Measurements from ENCODE around the gene C5AR1.
"Not testable (repeated sequence)": the region's sequence is repeated elsewhere in the genome, so short reads cannot be mapped to it uniquely, and the experiment has no call there.

The C5AR1 gene

DNA sequence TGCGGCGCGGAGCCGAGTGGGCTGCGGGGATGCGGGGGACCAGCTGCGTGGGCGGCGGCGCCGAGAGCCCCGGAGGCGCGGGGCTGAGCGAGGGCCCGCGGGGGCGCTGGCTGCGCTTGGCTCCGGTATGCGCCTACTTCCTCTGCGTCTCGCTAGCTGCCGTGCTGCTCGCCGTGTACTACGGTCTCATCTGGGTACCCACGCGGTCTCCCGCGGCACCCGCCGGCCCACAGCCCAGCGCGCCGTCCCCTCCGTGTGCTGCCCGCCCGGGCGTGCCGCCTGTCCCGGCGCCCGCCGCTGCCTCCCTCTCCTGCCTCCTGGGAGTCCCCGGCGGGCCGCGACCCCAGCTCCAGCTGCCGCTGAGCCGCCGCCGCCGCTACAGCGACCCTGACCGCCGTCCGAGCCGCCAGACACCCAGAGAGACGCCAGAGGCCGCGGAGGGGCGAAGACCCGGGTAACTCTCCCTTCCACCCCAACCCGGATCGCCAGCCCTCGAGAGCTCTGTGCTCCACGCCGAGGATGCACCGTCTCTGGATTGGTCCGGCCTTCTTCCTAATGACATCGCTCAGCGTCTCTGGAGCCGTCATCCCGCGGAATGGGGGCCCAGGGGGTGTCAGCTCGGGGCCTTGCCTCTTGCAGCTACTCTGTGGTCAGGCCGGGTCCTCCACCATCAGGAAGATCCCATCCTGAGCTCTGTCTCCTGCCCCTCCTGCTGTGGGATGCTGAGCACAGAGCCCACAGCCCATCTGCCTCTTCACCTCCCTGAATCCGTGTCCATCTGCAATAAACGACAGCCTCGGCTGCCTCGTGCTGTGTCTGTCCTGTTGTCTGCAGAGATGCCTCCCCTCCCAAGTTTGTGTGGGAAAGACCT is 34.5 kb upstream of the C5AR1 start:
- DNase-seq (ENCODE audit: low spot score): no peak
- TF ChIP-seq, protein P1, sequence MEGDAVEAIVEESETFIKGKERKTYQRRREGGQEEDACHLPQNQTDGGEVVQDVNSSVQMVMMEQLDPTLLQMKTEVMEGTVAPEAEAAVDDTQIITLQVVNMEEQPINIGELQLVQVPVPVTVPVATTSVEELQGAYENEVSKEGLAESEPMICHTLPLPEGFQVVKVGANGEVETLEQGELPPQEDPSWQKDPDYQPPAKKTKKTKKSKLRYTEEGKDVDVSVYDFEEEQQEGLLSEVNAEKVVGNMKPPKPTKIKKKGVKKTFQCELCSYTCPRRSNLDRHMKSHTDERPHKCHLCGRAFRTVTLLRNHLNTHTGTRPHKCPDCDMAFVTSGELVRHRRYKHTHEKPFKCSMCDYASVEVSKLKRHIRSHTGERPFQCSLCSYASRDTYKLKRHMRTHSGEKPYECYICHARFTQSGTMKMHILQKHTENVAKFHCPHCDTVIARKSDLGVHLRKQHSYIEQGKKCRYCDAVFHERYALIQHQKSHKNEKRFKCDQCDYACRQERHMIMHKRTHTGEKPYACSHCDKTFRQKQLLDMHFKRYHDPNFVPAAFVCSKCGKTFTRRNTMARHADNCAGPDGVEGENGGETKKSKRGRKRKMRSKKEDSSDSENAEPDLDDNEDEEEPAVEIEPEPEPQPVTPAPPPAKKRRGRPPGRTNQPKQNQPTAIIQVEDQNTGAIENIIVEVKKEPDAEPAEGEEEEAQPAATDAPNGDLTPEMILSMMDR (IDR thresholded peaks at IDR 0.05; ENCODE audit: extremely low read depth, missing control alignments): no peak

DNA sequence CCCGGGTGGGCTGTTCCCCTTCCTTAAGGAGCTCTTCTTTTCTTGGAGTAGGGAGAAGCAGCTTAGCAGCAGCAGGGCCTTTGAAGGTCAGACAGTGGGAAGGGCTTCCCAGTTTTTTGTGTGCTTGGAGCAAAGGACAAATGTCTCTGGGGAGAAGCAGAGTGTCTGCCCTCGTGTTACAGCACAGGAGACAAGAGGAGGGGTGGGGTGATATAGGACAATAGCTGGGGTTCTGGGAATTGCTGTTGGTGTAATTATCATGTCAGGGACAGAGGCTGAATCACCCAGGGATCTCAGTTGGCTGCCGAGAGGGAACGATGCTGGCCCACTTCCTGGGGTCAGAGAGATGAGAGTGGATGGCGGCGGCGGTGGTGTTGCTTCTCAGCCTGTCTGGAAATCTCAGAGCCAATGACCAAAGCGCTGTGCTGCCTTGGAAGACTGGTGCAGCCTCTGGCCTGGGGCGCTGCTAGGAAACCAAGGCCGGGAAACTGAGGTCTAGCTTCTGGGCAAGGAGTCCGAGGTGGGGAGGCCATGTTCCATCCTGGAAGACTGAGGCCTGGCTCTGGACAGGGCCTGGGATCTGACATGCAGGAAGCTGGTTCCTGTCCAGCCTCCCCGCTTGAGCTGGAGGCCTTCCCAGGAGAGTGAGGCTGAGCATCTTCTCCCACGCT is 33.7 kb upstream of the C5AR1 start:
- TF ChIP-seq, protein P1 (IDR thresholded peaks at IDR 0.05; ENCODE audit: extremely low read depth, missing control alignments): no peak
- DNase-seq (ENCODE audit: low spot score): no peak

DNA sequence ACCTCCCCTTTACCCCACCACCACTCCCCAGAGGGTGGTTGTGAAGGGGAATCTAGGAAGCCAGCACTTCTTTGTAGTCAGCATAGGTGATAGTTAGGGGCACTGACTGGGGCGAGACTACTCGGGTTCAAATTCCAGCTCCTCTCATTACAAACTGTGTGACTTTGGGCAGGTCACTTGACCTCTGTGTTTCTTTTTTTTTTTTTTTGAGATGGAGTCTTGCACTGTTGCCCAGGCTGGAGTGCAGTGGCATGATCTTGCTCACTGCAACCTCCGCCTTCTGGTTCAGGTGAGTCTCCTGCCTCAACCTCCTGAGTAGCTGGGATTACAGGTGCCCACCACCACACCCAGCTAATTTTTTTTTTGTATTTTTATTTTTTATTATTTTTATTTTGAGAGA is 33.1 kb upstream of the C5AR1 start:
- DNase-seq (ENCODE audit: low spot score): not testable (repeated sequence)

DNA sequence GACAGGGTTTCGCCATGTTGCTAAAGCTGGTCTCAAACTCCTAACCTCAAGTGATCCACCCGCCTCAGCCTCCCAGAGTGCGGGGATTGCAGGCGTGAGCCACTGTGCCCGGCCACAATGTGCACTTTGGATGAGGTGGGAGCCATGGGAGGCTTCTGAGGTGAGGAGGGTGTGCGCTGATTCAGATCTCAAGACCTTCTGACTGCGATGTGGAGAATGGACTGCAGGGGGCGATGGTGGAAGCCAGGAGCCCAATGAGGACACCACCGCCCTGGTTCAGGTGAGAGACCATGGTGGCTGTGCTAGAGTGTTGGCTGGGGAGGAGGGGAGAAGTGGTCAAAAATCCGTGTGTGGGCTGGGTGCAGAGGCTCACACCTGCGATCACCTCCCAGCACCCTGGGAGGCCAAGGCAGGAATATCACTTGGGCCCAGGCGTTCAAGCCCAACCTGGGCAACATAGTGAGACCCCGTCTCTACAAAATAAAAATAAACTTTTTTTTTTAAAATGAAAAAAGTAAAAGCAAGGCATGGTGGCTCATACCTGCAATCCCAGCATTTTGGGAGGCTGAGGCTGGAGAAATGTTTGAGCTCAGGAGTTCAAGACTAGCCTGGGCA is 29.4 kb upstream of the C5AR1 start:
- TF ChIP-seq, protein P1 (IDR thresholded peaks at IDR 0.05; ENCODE audit: extremely low read depth, missing control alignments): peak; percentile 38
- DNase-seq (ENCODE audit: low spot score): no peak

DNA sequence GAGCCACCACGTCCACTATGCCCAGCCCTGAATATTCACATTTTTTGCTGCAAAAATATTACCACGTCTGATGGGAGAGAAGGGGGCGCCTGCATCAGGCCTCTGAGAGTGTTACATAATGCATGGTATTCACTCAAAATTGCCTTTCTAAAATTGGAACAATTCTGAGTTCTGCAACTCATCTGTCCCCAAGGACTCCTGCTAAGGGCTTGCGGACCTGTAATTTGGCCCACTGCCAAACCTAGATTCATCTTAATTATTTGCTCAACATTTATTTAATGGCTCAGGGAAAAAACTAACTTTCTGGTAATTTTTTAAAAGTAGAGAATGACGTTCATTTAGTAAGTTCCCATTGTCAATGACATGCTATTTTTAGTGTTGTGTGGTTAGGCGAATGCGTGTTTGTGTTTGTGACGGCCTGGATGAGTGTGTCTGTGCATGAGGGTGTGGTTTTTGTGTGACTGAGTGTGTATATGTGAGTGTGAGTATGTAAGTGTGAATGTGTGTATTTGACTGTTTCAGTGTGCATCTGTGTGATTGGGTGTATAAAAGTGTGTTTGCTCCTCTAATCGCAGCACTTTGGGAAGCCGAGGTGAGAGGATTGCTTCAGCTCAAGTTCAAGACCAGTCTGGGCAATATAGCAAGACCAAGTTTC is 26.1 kb upstream of the C5AR1 start:
- TF ChIP-seq, protein P1 (IDR thresholded peaks at IDR 0.05; ENCODE audit: extremely low read depth, missing control alignments): no peak
- DNase-seq (ENCODE audit: low spot score): no peak

DNA sequence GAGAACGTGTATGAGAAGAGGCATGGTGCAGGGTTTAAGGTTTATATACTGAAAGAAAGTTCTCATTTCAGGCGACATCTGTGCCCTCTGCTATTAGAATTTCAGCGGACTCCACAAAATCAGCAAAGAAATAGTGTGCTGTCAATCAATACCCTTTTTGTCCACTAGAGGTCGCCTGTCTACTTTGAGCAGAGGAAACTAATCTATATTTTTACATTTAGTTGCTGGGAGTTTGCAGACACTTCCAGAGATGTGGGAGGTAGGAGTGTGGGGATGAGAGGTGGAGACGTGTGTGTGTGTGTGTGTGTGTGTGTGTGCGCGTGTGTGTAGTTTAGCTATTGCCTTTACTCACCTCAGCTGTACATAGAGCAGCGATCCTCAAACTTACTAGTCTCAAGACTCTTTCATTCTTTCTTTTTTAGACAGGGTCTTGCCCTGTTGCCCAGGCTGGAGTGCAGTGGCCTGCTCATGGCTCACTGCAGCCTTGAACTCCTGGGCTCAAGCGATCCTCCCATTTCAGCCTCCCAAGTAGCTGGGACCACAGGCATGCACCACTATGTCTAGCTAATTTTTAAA is 25.2 kb upstream of the C5AR1 start:
- no peak for DNase-seq (ENCODE audit: low spot score)
- TF ChIP-seq, protein P1 (IDR thresholded peaks at IDR 0.05; ENCODE audit: extremely low read depth, missing control alignments): peak; percentile 74

DNA sequence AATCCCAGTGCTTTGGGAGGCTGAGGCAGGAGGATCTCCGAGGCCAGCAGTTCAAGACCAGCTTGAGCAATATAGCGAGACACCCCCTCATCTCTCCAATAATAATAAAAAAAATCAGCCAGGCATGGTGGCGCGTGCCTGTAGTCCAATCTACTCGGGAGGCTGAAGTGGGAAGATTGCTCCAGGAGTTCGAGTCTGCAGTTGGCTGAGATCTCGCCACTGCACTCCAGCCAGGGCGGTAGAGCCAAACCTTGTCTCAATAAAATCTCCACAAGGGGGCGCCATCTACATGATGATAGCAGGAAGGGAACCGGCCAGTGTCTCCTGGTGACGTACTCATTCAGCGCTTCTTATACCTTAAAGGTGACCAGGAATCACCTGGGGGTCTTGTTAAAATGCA is 13.6 kb upstream of the C5AR1 start:
- TF ChIP-seq, protein P1 (IDR thresholded peaks at IDR 0.05; ENCODE audit: extremely low read depth, missing control alignments): peak; percentile 64
- DNase-seq (ENCODE audit: low spot score): peak; percentile 82

DNA sequence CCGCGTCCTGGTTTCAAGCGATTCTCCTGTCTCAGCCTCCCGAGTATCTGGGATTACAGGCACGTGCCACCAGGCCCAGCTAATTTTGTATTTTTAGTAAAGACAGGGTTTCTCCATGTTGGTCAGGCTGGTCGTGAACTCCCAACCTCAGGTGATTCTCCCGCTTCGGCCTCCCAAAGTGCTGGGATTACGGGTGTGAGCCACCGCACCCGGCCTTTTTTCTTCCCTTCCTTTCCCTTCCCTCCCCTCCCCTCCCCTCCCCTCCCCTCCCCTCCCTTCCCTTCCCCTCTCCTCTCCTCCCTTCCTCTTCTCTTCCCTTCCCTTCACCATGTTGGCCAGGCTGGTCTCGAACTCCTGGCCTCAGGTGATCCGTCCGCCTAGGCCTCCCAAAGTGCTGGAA is 8.8 kb upstream of the C5AR1 start:
- not testable (repeated sequence) for DNase-seq (ENCODE audit: low spot score)
